GM18909 (cell line): Measurements from ENCODE around the gene VPS4A.
A peak's percentile ranks its signal among the peaks of the same experiment; 100 is the strongest.
"Not testable (repeated sequence)": the region's sequence is repeated elsewhere in the genome, so short reads cannot be mapped to it uniquely, and the experiment has no call there.

ENCODE experiments used
- ATAC-seq: cut with Tn5 transposase; IDR thresholded peaks from one replicate; pipeline ENCODE4 v1.9.1; 2021; ENCODE audit warnings: mild to moderate bottlenecking; ENCODE audit not compliant: unreplicated experiment, poor library complexity

VPS4A gene

DNA sequence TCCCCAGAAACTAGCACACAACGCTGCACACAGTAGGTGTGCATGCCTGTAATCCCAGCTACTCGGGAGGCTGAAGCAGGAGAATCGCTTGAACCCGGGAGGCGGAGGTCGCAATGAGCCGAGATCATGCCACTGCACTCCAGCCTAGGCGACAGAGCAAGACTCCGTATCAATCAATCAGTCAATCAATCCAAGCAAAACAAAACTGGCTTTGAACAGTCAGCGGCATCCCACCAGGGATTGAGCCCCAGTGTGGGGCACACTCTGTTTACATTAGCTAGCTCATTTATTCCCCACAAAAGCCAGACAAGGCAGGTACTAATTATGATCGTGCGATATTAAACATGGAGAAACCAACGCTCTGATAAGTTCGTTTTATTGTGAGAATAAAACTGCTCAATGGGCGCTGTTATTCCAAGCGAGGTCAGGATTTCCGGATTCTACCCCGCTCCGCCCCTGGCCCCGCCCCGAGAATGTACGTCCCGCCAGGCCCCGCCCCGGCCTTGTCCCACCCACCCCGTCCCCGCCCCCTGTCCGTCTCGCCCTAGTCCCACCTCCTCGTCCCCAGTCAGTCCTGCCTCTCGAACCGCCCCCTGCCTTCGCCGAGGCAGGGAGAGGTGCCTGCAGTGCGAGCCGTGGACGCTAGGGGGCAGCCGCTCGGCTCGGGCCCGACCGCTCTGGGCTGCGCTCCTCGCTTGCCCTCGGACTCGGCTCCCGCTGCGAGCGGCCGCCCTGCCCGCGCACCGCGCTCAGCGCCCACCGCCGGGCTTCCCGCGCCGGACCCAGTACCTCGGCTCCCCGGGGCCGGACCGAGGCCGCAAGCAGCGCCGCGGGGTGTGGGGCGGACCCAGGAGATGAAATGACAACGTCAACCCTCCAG is at the start of gene VPS4A:
TSS of gene VPS4A (plus strand) at position 698 of the 880 bp plus-strand sequence. CDS start at position 860, 162 bp downstream.
- ATAC-seq, result peak; percentile 95

DNA sequence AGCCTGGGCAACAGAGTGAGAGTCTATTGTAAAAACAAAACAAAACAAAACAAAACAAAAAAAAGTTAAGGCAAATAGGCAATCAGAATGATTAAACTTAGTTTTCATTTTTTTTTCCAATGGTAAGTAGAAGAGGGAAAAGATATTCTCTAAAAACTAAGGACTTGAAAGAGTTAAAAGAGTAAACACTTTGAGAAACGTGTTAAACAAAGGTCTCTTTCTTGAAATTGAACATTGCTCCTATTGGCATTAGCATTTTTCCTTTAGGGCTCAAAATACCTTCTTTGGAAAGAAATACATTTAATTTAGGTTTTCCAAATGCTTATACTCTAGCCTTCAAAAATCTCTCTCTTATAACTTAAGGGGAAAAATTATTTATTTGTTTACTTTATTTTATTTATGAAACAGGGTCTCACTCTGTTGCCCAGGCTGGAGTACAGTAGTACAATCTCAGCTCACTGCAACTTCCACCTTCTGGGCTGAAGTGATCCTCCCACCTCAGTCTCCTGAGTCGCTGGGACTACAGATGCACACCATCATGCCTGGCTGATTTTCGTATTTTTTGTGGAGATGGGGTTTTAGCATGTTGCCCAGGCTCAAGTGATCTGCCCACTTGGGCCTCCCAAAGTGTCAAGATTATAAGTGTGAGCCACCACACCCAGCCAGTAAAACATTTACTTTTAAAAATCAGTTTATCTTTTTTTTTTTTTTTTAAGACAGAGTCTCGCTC is 44.7 kb upstream of the VPS4A start:
- no peak for ATAC-seq

DNA sequence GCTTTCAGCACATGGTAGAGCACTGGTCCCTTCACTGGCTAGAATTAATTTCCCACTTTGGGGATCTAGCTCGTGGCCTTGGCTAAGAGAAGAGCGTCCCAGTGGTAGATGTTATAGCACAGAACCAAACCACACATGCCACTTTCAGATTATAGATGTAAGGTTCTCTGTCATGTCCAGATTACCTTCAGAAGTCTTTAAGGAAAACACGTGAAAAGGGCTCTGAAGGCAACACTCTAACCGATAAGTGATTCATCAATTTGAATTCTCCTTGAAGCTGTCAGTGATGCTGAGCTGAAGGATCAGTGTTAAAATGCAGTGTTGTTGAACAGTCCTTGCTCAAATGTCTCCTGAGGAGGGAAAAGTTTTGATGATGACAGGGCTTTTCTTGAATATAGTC is 43.5 kb upstream of the VPS4A start:
- no peak for ATAC-seq

DNA sequence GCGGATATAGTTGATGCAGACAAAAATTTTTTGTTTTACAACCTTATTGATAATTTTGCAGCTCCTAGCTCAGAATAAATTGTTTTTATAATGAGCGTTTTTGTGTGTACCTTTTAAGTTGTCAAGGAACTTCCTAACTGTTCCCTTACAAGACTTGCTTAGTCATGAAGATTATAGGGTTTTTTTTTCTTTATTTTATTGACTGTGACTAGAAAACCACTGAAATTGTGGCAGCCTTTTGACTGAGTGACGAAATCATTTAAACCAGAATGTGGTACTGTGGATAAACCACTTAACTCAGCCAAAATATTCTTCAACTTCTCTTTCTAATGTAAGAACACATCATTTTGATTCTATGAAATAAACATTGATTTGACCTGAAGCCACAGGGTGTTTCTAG is 40.8 kb upstream of the VPS4A start:
- ATAC-seq, result no peak

DNA sequence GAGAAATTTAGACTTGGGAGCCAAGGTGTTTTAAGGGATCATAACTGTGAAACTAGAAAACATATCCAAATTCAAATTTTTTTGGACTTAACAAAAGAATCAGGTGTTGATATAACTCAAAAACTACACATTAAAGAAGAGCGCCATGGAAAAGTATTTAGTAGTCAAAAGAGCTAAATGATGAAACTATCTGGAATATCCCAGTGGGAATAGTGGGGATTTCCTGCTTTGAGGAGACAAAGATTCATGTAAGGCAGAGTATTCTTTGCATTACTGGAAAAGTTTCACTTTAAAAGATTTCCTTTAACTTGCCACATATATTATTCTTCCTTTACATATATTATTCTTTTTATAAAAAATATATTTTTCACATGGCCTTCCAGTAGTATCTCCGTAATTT is 40.3 kb upstream of the VPS4A start:
- ATAC-seq, result no peak

DNA sequence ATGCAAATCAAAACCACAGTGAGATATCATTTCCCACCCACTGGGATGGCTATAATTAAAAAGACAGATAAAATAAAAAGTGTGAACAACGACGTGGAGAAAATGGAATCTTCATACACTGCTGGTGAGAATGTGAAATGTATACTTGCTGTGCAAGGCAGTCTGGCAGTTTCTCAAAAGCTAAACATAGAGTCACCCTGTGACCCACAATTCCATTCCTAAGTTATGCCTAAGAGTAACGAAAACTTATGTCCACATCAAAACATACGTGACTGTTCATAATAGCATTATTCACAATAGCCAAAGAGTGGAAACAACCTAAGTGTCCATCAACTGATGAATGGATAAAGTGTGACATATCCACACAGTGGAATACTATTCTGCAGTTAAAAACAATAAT is 38.1 kb upstream of the VPS4A start:
- no peak for ATAC-seq

DNA sequence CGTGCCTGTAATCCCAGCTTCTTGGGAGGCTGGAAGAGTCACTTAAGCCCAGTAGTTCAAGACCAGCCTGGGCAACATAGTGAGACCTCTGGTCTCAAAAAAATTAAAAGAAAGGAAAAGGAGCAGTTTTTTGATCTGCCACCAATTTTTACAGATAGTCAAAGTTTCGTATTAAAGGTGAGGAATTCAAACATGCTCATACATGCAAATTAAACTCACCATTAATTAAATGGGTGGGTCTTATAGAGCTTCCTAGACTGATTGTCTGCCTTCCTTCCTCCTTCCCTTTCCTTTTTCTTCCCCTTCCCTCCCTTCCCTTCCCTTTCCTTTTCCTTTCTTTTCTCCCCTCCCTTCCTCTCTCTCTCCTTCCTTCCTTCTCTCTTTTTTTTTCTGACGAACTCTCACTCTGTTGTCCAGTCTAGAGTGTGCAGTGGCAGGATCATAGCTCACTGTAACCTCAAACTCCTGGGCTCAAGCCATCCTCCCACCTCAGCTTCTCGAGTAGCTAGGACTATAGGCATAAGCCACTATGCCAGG is 36.4 kb upstream of the VPS4A start:
- ATAC-seq, result no peak

DNA sequence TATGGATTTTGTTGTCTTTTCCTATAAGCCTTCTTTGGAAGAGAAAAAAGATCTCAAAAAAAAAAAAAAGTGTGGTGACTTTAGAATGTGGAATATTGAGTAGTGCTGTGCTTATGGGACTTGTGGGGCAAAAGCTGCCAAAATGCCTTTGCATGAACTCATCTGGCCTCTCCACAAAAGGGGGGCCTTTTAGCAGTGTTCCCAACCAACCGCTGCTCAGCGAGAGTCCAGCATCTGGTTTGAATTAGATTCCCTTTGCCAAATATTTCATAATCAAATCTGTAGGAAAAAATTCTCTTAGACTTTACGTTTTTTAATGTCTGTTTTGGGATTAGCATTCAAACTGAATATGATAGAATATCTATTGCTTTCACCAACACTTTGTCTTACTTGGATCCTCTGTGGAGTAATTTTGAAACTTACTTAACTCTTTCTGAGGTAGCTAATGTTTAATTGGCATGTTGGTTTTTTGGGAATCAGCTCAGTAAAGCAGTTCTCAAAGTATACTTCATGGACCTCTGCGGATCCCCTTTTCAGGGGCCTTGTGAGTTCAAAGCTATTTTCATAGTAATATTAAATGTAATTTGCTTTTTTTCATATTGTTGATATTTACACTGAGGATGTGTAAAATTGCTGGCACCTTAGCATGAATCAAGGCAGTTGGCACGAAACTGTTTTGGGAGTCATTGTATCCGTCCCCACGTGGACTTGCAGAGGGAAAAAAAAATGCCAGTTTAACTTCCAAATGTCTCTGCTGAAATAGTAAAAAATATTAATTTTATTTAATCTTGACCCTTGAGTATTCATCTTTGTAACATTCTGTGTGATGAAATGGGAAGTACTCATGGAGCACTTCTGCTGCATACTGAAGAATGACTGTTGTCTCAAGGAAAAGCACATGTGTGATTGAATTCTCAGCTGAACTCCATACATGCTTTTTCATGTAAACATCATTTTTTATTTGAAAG is 34.7 kb upstream of the VPS4A start:
- no peak for ATAC-seq

DNA sequence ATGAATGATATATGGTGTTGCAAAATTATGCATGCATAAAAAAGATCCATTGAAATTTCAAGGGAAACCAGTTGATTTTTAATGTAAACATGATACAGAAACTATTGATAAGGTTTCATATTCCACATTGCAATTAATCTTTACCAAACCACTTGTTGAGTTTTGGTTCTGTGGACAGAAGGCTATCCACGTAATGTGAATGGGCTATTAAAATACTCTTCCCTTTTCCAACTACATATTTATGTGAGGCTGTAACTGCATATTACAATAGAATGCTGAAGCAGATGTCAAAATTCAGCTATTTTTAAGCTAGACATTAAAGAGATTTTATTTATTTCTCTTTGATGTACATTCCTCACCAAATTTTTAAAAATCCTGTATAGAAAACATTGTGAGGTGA is 33.7 kb upstream of the VPS4A start:
- no peak for ATAC-seq

DNA sequence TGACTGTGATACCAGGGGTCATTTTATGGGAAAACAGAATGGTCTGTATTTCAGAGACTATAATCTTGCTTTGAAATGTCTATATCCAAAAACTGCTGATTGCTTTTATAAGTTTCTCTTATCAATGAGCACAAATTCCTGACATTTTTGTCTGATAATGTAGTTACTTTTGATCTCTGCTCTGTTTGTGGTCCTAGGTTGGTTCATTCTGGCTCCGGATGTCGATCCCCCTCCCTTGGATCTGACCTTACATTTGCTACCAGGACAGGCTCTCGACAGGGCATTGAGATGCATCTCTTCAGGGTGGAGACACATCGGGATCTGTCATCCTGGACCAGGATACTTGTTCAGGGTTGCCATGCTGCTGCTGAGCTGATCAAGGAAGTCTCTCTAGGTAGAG is 27.3 kb upstream of the VPS4A start:
- ATAC-seq, result no peak

DNA sequence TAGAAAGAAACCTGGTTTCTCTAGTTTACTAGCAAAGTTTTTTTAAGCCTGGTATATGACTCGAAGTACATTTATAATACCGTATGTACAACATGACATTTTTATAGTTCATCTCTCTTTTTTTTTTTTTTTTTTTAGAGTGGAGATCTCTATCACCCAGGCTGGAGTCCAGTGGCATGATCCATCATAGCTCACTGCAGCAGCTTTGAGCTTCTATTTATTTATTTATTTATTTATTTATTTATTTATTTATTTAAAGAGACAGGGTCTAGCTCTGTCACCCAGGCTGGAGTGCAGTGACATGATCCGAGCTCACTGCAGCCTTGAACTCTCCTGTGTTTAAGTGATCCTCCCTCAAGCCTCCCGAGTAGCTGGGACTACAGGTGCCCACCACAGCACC is 25.9 kb upstream of the VPS4A start:
- ATAC-seq, result no peak

DNA sequence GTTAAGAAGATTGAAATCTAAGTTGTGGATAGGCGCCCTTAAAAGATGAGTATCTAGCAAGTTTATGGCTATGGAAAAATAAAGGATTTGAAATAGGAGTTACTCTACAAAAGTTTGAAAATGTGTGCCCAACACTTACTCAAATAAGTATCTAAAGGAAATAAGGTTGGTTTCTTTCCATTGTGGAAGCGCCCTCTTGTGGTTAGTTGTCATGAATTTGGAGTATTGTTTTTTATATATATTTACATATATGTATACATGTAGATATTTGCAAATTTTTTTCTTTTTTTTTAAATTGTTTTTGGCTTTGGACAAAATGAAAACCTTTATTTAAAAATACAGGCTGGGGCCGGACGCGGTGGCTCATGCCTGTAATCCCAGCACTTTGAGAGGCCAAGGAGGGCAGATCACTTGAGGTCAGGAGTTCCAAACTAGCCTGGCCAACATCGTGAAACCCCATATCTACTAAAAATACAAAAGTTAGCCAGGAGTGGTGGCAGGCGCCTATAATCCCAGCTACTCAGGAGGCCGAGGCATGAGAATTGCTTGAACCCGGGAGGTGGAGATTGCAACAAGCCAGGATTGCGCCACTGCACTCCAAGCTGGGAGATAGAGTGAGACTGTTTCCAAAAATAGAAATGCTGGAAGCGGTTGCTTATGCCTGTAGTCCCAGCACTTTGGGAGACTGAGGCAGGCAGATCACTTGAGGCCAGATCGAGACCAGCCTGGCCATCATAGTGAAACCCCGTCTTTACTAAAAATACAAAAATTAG is 24.0 kb upstream of the VPS4A start:
- ATAC-seq, result no peak

DNA sequence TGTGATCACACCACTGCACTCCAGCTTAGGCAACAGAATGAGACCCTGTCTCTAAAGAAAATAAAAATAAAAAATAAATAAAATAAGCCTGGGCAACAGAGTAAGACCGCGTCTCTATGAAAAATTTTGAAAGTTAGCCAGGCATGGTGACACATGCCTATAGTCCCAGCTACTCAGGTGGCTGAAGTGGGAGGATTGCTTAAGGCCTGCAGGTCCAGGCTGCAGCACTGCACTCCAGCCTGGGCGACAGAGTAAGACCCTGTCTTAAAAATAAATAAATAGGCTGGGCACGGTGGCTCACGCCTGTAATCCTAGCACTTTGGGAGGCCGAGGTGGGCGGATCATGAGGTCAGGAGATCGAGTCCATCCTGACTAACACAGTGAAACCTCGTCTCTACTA is 19.5 kb upstream of the VPS4A start:
- ATAC-seq, result not testable (repeated sequence)

DNA sequence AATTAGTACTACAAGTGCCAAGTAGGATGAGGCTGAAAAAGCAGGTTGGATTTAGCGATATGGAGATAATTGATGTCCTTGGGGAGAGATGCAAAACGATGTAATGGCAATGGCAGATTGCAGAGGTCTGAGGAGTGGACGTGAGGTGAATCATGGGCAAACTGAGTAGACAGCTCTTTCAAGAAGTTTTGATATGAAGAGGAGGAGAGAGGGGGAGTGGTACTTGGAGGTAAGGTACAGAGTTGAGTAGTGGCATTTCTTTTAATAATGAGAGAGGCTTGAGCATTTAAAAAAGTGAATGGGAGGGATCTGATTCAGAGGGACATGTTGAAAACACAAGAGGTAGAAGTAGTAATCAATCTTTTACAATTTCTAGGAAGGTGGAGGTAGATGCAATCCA is 17.7 kb upstream of the VPS4A start:
- no peak for ATAC-seq

DNA sequence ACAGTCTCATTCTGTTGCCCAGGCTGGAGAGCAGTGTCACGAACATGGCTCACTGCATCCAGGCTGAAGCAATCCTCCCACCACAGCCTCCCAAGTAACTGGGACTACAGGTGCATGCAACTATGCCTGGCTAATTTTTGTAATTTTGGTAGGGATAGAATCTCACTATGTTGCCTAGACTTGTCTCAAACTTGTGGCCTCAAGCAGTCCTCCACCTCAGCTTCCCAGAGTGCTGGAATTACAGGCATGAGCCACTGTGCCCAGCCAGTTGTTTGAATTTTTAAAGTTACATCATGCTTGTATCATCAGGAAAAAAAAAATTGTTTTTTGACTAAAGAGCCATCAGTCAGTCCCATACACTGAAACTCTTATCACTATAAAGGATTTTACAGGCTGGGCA is 17.1 kb upstream of the VPS4A start:
- no peak for ATAC-seq

DNA sequence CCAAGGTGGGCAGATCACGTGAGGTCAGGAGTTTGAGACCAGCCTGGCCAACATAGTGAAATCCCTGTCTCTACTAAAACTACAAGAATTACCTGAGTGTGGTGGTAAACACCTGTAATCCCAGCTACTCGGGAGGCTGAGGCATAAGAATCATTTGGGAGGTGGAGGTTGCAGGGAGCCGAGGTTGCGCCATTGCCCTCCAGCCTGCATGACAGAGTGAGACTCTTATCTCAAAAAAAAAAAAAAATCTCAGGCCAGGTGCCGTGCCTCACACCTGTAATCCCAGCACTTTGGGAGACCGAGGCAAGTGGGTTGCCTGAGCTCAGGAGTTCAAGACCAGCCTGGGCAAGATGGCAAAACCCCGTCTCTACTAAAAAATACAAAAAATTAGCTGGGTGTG is 14.4 kb upstream of the VPS4A start:
- not testable (repeated sequence) for ATAC-seq

DNA sequence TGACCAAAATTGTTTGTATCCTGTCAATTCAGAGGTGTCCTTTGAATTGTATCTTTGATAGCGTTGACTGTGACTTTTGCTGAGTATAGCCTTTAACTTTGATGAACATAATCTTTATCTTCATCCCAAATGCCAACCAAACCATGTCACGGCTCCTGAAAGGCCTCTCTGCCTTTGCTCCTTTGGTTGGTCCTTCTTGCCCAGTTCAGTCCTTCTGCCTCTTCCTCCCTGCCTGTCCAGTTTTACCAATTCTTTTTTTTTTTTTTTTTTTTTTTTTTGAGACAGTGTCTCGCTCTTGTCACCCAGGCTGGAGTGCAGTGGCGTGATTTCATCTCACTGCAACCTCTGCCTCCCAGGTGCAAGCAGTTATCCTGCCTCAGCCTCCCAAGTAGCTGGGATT is 12.9 kb upstream of the VPS4A start:
- ATAC-seq, result no peak

DNA sequence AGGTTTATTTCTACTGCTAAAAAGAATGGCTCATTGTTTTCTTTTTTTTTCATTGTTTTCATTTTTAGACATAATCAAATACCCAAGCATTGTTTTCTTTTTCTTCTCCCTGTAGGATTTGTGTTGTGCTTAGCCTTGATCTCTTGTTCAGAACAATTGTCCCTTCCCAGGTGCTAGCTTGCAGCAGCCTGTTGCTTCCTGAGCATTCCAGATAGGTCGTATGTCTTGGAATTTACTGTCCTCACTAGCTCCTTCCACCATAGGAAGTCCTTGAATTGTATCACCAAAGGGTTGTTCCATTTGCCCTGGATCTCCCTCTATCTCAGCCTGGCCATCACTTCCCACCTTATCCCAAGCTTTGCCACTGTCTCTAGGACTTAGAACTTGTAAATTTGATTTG is 10.0 kb upstream of the VPS4A start:
- no peak for ATAC-seq

DNA sequence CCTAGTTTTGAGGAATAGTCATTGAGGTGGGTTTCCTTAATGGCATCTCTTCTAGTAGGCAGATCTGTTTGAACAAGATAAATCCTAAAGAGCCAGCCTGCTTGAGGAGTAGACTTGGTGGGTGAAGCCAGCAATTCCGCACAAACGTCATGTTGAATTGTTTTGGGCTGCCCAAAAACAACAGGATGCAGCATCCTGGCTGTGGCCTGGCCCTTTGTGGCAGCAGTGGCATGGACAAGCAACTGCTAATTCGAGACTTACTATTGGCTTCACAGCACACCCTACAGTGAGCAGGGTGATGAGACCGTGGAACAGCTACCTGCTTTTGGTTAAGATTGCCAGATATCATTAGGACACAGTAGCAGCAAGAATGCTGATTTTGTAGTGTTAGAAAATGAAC is 9.3 kb upstream of the VPS4A start:
- no peak for ATAC-seq

DNA sequence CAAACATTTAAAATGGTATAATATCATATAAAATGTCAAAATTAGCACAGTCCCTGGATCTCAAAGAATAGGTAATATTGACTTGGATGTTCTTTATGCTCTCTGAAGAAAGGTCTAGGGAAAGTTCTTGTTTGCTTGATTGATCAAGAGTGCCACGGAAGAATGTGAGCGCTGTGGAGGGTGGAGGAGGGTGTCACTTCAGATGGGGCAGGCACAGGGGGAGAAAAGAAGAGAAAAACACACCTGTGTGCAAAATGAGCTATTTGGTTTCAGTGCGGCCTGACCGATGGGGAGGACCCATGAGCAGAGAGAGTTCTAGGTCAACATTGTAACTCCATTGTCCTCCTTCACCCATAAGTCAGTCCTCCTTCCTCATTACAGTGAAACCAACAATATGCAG is 8.8 kb upstream of the VPS4A start:
- no peak for ATAC-seq
